Glomerular visceral epithelial cell (primary cell): Measurements from ENCODE around the gene ZFPL1.

Experiments
- DNase-seq: peaks from one replicate; pipeline ENCODE4 v3.0.0-alpha.2; 2016; ENCODE audit errors: extremely low spot score

ZFPL1 gene

DNA sequence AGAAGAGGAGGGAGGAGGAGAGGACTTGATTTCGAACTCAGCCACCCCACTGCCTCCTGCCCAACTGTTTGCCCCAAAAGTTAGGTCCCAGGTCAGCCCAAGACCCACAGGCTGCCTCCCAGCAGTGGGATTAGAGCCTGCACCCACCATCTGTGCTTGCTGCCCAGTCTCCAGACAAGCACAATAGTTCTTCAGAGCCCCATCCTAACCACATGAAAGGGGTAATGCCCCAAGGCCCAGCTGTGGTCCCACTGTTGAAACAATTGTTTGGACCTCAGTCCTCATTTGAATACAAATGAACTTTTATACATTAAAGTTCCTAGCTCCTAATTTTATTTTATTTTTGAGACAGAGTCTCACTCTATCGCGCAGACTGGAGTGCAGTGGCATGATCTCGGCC is 6.6 kb downstream of the ZFPL1 start:
- DNase-seq = no peak

DNA sequence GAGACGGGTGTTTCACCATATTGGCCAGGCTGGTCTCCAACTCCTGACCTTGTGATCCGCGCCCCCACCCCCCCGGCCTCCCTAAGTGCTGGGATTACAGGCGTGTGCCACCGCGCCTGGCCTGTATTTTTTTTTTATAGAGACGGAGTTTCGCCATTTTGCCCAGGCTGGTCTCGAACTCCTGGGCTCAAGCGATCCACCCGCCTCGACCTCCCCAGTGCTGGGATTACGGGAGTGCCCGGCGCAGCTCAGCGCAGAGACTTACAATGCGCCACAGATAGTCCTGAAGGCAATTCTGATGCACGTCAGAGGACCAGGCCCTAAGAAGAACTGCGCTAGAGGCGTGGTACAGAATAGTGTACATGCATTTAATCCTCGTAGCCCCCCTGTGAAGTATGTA is 11.4 kb downstream of the ZFPL1 start:
- no peak for DNase-seq

DNA sequence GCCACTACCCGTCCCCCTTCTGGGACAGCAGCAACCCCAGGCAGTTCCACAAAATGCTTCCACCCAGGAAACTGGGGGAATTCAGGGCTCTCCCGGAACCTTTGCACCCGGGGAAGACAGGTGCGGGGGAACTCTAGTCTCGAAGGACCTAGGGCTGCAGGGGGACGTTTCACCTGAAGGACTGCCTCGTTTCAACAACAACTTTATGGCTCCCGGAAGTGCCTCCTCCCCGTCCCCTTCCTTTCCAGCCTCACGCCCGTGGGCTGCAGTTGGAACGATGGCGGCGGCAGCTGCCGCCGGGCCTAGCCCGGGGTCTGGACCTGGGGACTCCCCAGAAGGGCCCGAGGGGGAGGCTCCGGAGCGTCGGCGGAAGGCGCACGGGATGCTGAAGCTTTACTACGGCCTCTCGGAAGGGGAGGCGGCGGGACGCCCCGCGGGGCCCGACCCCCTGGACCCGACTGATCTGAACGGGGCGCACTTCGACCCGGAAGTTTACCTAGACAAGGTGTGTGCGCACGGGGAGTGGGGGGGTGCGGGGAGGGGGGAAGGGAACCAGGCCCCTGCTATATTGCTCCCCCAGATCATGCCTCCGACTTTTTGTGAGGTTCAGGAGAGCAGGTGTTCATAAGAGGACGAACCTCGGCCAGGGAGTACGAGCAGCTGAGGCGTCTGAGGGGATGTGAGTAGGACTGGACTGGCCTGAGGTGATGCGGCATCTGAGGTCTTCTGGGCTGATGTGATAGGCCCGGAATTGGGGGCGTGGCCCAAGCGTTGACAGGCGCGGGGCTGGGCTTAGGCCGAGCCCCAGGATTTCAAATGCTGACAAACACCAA is 12.2 kb downstream of the ZFPL1 start, which contains the start of gene VPS51:
TSS of gene VPS51 (plus strand) at position 241 of the 833 bp plus-strand sequence. CDS start at position 278, 37 bp downstream.
- peak; percentile 85 for DNase-seq

DNA sequence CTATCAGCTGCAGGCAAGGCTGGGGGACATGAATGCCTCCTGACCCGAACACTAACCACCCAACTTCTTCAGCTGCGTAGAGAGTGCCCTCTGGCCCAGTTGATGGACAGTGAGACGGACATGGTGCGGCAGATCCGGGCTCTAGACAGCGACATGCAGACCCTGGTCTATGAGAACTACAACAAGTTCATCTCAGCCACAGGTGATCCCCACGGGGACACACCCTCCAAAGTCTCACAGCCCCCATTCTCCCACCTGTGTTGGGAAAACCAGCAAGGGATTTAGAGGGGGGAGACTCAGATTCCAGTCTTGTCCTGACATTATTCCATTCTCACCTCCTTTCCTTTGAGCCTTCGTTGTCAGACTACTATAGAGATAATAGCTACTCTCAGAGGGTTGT is 12.9 kb downstream of the ZFPL1 start:
- DNase-seq = no peak

DNA sequence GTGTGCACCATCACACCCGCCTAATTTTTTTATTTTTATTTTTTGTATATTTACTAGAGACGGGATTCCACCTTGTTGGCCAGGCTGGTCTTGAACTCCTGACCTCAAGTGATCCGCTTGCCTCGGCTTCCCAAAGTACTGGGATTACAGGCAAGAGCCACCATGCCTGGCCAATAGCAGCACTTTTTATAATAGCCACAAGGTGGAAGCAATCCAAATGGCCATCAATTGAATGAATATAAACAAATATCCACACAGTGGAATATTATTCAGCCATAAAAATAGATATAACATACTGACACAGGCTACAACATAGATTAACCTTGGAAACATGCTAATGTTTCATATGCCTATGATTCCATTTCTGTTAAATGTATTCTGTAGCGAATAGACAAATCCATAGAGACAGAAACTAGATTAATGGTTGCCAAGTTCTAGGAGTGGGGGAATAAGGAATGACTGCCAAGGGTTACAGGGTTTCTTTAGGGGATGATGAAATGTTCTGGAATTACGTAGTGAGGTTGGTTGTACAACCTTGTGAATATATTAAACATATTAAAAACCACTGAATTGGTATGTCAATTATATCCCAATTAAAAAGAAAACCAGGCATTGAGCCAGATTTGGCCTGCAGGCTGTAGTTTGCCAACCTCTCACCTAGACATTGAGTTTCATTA is 16.8 kb downstream of the ZFPL1 start:
- DNase-seq = no peak

DNA sequence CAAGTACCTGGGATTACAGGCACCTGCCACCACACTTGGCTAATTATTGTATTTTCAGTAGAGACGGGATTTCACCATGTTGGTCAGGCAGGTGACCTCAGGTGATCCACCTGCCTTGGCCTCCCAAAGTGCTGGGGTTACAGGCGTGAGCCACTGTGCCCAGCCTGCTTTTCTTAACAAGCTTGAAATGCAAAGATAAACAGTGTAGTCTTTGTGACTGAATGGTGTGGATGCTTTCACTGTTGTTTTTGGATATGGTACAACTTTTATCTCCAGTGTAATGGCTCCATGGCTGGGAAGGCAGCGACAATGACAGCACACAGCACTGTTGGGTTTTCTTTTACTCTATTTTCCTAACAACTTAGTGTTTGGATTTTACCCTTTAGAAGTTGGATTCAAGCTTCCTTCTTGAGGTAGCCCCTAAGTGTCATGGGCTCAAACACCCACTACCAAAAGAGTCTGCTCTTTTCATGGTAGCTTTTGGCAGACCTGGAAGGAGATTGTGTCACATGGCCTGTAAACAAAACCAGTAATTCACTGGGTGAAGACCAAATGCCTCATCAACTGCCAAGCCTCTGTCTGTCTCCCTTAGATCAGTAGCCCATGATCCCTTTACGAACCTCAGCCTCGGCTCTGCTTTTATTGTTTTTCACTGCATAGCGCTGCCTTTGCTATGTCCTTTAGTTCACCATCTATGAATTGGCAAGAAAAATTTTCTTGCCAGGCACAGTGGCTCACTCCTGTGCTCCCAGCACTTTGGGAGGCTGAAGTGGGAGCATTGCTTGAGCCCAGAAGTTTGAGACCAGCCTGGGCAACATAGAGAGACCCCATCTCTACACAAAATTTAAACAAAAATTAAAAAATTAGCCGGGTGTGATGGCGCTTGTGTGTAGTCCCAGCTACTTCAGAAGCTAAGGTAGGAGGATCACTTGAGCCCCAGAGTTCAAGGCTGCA is 18.4 kb downstream of the ZFPL1 start:
- no peak for DNase-seq

DNA sequence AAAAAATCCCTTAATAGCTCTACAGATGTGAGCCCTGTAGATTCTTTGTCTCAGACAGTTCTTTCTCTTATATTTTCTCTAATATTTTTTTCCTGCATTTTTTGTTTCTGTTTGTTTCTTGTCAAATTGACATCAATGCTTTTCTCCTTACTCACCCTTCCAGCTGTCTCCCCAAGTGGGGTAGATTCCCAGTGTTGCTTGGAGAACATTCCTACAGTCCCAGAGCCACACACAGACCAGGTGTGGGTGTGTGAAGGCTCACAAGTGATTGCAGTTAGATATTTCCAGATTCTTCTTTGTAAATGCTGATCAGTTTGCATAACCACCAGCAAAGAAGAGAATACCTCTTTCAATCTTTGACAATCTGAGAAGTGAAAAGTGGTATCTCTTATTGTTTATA is 19.5 kb downstream of the ZFPL1 start:
- no peak for DNase-seq

DNA sequence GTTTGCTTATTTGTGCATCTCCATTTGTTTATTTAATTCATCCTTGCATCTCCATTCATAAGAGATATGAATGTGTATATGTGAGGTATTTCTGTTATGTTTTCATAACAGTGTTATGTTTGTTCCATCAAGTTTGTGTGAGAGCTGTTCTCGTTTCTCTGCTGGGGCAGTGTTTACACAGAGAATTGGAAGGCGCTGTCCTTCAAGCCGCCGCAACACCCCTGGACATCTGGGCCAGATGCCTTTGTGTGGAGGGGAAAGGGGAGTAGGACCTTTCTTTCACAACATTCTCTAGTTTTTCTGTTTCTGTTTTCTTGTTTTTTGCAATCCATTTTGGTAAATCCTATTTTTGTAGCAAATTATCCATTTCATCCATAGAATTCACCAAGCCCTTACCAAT is 20.6 kb downstream of the ZFPL1 start:
- no peak for DNase-seq

DNA sequence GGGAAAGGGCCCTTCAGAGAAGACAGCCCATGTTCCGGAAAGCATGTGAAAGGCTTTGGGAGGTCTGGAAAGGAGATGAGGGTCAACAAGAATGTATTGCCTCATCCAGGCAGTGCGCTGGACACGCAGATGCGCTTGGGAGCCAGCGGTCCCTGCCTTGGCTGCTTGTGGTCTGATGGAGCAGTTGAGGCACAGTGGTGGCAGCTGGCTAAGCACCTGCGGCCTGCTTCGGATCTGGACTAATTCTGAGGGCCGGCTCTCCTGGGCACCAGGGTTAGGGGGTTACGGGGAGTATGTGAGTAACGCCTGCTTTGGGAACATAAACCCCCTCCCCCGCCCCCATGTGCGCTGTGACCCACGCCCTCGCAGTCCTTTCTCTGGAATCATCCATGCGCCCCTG is 23.1 kb downstream of the ZFPL1 start:
- no peak for DNase-seq

DNA sequence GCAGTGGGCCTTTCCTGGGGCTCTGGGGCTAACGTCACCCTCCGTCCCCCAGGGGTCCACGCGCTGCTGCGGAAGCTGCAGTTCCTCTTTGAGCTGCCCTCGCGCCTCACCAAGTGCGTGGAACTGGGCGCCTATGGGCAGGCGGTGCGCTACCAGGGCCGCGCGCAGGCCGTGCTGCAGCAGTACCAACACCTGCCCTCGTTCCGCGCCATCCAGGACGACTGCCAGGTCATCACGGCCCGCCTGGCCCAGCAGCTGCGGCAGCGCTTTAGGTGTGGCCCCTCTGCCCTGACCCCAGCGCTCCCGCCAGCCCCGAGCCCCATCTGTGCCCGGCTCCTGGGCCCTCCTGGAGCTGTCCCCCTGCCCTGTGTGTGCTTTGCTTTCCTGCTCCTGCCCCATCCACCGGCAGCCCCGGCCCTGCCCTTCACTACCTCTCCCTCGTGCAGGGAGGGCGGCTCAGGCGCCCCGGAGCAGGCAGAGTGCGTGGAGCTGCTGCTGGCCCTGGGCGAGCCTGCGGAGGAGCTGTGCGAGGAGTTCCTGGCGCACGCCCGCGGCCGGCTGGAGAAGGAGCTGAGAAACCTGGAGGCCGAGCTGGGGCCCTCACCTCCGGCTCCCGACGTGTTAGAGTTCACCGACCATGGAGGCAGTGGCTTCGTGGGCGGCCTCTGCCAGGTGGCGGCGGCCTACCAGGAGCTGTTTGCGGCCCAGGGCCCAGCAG is 23.9 kb downstream of the ZFPL1 start:
- DNase-seq = no peak

DNA sequence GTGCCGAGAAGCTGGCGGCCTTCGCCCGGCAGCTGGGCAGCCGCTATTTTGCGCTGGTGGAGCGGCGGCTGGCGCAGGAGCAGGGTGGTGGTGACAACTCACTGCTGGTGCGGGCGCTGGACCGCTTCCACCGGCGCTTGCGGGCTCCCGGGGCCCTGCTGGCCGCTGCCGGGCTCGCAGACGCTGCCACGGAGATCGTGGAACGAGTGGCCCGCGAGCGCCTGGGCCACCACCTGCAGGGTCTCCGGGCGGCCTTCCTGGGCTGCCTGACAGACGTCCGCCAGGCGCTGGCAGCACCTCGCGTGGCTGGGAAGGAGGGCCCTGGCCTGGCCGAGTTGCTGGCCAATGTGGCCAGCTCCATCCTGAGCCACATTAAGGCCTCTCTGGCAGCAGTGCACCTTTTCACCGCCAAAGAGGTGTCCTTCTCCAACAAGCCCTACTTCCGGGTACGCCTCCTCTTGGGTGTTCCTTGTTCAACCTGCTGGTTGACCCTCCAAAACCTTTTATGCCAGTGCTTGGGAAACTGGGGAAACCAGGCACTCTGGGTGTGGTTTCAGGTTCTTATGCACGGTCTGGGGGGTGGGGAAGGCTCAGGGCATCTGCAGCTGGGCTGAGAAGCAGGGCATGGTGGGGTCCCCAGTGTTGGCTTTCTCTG is 24.6 kb downstream of the ZFPL1 start:
- no peak for DNase-seq

DNA sequence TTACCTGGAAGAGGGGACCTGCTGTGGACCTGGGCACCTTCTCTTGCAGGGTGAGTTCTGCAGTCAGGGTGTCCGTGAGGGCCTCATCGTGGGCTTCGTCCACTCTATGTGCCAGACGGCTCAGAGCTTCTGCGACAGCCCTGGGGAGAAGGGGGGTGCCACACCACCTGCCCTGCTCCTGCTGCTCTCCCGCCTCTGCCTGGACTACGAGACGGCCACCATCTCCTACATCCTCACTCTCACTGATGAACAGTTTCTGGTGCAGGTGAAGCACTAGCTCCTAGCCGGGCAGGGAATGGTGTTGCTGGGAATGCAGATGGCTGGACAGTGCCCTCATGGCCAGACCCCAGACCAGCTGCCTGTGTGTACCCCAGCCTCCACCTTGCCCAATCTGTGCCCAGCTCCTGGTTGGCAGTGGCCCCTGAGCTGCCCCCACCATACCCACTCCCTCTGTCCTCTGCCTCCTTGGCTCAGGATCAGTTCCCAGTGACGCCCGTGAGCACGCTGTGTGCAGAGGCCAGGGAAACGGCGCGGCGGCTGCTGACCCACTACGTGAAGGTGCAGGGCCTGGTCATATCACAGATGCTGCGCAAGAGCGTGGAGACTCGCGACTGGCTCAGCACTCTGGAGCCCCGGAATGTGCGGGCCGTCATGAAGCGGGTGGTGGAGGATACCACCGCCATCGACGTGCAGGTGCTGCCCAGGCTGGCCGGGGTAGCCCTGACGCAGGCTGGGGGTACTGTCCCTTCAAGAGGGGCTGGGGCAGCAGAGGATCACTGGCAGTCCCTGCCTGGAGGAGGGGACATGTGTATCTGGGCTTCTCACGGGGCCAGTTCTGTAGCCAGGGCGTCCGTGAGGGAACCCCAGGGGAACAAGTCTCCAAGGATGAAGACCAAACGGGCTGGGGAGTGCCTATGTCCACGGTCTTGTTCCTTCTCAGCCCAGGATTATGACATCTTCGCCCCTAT is 25.5 kb downstream of the ZFPL1 start:
- no peak for DNase-seq

DNA sequence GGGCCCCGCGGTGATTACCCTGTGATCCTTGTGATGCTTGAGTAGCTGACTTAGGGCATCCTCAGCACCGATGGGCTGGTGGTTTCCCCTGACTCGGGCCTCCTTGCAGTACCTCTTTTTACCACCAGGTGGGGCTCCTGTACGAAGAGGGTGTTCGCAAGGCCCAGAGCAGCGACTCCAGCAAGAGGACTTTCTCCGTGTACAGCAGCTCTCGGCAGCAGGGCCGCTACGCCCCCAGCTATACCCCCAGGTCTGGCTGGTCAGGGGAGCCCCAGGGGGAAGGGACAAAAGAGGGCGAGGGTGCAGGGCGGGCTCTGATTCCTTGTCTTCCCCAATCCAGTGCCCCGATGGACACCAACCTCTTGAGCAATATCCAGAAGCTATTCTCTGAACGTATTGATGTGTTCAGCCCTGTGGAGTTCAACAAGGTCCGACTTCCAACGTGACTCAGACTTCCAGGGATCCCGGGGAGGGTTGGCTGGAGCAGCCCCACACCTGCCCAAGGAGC is 26.4 kb downstream of the ZFPL1 start:
- peak; percentile 88 for DNase-seq

DNA sequence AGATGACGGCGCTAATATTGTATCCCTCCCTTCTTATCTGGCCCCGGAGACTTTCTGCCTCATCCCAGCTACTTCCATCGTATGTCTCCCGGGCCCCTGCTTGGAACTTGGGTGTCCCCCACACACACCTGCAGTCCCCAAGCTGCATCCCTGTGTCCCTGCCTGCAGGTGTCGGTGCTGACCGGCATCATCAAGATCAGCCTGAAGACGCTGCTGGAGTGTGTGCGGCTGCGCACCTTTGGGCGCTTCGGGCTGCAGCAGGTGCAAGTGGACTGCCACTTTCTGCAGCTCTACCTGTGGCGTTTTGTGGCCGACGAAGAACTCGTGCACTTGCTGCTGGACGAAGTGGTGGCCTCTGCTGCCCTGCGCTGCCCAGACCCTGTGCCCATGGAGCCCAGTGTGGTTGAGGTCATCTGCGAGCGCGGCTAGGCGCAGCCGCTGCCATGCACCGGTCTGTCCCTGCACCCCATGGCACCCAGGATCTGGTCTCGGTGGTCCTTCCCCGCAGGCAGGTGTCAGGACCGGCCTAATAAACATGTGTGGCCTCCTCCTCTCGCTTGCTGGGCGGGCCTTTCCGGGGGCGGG is 27.2 kb downstream of the ZFPL1 start:
- no peak for DNase-seq

DNA sequence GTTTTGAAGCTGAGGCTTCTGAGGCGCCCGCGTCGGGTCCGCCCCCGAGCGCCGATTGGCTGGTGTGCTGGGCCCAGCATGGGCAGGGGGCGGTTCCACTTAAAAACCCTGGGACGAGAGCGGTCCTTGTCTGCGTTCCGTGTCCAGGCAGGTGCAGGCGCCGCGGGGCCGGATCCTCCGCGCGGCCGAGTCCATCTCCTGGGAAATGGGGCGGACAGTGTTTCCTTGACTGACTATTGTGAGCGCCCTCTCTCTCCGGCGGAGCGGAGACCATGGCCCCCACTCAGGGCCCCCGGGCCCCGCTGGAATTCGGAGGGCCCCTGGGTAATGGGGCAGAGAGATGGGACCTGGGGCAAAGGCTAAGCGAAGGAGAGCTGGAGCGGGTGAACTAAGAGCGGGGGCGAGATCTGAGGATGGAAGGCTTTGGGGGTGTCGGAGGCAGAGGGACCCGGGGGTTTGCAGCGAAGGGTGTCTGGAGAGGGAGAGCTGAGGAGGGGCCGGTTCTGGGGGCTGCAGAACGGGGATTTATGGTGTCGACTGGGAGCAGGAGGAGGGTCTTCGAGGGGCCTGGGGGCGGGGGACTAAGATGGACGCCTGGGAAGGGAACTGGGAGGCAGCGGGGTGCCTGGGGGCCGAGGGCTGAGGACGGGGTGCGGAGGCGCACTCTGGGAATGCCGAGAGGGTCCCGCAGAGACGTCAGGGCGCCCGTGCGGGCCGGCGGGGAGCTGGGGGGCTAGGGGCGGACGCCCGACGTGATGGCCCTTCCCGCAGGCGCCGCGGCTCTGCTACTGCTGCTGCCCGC is 27.9 kb downstream of the ZFPL1 start, which contains the start of gene TM7SF2:
TSS of gene TM7SF2 (plus strand) at position 129 of the 802 bp plus-strand sequence. CDS start at position 273, 144 bp downstream.
- peak; percentile 96 for DNase-seq

DNA sequence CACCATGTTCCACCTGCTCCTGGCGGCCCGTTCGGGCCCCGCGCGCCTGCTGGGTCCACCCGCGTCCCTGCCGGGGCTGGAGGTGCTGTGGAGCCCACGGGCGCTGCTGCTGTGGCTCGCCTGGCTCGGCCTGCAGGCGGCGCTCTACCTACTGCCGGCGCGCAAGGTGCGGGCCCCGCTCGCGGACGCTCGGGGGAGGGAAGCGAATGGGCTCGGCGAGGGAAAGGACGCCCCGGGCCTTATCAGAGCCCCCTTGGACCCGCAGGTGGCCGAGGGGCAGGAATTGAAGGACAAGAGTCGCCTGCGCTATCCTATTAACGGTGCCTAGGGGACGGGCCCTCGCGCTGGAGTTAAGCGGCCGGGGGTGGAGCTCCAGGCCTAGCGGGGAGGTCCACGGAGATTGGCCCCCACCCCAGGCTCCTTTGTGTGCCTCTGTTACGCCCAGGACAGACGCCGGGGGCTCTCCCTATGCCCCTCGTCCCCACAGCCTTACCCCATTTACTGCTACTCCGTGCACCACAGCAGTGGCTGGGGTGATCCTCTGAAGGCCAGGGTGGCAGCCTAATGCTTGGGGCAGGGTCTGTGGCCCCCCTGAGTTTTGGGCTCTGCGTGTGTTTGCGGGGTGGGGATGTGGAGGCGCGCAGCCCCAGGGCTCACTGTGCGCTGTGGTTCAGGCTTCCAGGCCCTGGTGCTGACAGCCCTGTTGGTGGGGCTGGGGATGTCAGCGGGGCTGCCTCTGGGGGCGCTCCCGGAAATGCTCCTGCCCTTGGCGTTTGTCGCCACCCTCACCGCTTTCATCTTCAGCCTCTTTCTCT is 28.7 kb downstream of the ZFPL1 start:
- DNase-seq = peak; percentile 51

DNA sequence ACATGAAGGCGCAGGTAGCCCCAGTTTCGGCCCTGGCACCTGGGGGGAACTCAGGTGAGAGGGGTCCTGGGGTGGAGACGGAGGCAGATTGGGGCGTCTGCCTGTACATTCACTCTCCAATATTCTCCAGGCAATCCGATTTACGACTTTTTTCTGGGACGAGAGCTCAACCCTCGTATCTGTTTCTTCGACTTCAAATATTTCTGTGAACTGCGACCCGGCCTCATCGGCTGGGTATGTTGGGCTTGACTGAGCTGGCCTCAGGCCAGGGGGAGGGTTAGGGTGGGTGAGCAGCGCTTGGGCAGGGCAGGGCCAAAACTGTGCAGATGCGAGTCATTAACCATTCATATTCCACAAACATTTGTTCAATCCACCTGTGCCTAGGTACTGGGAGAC is 29.3 kb downstream of the ZFPL1 start:
- peak; percentile 77 for DNase-seq
